Activated CD4-positive, alpha-beta T cell treated with anti-CD3 and anti-CD28 coated beads, Interleukin-2, Interleukin-6, amounts not matched to agents 100 ng/mL and 50 ng/mL, durations not matched to agents 16 hours and 8 hours (primary cell): ENCODE results near the gene LETM1.

Source experiments
- DNase-seq: peaks from one replicate; pipeline ENCODE4 v3.0.0-alpha.2; 2020

The LETM1 gene

DNA sequence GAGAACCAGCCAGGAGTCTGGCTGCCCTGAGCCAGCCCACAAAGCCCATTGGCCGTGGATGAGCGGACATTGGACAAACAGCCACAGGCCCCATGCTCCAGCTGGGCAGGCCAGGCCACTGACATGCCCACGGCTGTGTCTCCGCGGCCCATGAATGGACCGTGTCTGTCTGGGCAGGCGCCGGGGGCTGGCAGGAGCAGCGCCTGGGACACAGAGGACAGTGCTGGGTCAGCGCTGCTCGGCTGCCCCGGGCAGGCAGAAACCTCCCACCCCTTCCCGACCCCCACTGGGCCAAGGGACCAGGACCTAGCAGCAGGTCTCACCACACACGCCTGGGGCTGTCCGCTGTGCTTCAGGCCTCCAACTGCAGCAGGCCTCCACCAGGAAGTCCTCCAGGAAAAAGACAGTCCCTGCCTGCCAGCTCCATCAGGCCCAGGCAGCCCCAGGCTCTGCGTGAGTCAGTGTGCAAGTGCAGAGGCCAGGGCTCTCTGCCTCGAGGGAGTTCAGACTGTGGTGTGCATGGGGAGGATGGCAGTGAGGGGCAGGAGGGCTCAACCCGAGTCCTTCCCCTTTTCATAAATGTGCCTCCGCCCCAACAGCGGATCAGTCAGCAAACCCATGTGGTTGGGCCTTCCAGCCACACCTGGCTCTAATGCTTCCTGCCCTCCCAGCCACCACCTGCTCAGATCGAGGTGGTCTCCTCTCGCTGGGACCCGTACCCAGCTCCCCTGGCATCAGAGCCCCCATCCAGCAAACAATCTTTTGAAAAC lies 80.0 kb downstream of the LETM1 start:
- no peak for DNase-seq

DNA sequence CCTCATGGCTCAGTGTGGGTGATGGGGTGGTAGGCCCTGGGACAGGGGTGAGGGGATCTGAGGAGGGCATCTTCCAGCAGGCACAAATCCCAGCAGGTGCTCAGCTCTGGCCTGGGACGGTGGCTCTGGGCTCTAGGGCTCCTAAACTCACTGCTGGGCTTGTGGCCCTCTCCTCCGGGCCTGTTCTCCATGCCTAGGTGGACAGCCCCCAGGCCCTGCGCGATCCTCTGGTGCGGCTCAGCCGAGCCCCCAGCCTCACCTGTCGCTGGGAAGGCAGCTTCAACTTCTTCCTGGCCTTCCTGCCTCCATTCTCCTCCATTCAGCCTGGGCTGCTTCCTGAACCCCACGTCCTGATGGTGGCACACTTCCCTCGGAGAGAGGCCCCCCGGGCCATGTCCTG lies 82.2 kb downstream of the LETM1 start:
- DNase-seq = no peak

- no peak for DNase-seq
Measured at GRCh38 chr4:1772853-1773538, 83.0 kb downstream of the LETM1 start.

DNA sequence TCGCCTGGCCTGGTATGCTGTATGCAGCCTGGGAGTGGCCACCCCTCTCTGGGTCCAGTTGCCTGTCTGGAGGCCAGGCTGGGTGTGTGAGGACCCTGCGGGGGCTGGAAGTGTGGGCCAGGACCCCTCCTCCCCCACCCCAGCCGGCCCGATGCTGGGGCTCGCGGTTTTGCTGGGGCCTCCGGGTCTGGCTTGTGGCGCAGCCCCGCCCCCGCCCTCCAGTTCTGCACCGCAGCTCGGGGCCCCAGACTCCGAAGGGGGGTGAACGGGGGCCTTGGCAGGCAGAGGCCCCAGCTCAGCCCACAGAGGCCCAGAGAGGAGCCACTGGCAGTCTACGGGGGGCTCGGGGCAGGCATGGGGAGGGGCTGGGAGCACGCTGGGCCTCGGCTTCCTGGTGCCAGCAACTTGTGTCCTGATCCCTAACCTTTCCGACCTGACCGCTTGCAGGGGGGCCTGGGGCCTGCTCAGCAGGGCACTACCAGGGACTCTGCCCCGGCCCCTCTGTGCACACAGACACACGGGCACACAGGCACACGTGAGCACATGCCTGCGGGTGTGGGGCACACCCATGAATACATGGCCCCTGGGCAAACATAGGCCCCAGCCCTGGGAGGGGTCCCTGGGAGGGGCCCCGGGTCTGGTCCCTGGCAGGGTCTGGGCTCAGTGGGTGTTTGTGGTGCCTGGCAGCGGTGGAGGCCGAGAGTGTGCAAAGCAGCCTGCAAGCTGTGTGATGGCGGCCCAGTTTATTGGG lies 84.2 kb downstream of the LETM1 start:
- no peak for DNase-seq

- DNase-seq = no peak
Measured at GRCh38 chr4:1770791-1771231, 85.1 kb downstream of the LETM1 start.

- no peak for DNase-seq
Measured at GRCh38 chr4:1770245-1770644, 85.7 kb downstream of the LETM1 start.

DNA sequence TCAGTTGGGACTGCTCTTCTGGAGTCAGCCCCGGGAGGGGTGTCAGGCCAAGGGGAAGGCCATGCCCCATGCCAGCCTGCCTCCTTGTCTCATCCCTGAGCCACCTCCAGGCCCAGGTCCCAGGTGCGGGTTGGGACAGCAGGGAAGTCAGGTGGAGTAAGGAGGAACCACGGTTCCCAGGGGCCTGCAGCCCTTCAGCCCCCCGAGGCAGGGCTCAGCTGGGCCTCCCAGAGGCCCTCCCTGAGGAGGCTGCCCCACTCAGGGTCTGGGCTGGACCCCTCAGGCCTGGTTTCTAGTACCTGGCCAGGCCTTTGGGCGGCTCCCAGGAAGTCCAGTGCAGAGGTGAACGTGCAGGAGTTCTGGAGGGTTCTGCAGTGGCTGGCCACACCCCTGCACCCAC lies 86.3 kb downstream of the LETM1 start:
- DNase-seq = no peak

DNA sequence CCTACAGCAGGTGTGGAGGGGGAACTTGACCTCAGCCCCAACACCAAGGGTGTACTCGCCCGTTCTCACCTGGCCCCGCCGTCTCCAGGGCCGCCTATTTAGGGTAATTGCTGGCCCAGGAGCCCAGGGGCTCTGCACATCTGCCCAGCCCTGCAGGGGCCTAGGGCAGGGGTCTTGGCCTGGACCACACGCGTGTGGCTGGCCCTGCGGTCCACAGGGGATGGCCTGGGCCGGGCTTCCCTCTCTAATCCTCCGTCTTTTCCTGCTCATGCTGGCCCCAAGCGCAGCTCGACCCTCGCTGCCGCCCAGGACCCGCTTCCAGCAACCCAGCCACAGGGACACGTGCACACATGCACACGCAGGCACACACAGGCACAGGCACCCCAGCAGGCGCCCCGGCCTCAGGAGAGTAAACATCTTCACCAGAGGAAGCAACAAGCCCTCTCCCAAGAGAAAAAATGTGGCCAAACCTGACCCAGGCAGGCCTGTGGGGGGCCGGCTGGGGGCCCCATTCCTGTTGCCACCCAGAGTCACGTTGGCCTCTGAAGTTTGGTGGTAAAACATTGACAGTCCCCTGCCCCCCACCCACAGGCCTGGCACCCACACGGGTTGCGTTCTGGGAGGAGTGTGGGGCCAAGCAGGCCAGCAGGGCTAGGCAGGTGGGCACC lies 87.5 kb downstream of the LETM1 start:
- DNase-seq = no peak

DNA sequence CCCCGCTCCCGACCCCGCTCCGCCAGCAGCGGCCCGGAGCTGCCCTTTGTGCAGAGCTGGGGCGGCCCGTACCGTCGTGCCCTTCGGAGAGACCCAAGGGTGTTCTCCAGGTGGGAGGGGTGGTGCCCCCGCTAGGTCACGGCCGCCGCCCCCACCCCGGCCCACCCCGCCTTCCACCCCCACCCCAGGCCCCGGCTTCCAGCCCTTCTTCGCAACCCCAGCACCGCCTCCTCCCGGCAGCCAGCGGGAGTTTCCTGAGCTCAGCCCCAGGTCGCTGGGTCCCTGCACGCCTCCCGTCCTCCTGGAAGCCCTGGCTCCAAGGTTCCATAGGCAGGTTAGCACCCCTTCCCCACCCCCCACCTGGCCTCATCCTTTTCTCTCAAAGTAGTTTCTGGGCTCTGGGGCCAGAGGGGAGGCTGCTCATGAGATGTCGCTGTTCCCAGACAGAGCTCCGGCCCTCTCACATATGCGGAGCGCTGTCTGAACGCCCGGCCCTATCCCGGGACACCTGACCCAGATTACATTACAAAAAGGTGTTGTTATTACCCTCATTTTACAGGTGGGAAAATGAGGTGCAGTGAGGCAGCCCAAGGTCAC lies 88.1 kb downstream of the LETM1 start:
- DNase-seq = no peak

- DNase-seq = no peak
Measured at GRCh38 chr4:1767061-1767769, 88.7 kb downstream of the LETM1 start.

DNA sequence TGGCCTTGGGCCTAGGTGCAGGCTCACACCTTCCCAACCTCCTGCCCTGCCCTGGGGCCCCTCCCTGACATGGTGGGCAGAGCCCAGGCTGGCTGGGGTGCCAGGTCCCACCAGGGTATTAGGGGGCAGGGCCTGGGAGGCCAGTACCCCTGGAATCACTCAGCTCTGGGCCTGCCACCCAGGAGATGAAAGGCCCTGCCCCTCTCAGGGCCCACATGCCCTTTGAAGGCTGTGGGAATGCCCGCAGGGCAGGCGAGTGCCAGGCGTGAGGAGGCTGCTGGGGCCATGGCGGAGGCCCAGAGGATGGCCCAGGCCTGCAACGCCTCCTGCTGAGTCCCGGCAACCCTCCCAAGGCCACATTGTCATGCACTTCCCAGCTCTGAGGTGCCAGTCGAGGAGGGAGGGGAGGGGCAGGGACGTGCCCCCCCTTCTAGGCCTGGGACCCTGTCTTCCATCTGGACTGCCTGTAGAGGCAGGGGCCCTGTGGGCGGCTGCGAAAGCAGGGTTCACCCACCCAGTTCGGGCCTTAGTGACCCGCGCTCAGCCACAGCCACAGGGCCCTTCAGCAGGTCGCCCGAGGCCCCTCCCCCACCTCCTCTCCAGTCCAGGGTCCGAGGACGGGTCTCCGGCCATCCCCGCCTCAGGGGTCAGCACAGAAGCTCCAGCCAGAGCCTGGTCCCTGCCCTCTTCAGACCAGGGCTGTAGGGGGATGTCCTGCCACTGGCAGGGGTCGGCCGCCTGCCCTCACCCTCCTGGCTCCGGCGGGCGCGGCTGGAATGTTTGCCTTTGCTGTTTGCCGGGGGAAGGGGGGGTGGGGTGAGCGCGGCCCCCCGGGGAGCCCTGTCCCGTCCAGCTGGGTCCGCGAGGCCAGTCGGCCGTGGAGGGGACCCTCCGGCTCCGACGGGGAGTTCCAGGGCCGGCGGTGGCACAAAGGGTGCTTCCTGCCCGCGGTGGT lies 89.6 kb downstream of the LETM1 start:
- no peak for DNase-seq

GRCh38 chr4:1765409-1766072 lies 90.4 kb downstream of the LETM1 start:
- no peak for DNase-seq

- DNase-seq = no peak
Measured at GRCh38 chr4:1764670-1765069, 91.3 kb downstream of the LETM1 start.

- no peak for DNase-seq
Measured at GRCh38 chr4:1763550-1764080, 92.3 kb downstream of the LETM1 start.

- no peak for DNase-seq
Measured at GRCh38 chr4:1763070-1763549, 92.8 kb downstream of the LETM1 start.

GRCh38 chr4:1762264-1763010 lies 93.5 kb downstream of the LETM1 start:
- DNase-seq = no peak
